GM21723 (cell line): ENCODE measurements around the gene TOP1.
"Not testable (repeated sequence)": the region's sequence is repeated elsewhere in the genome, so short reads cannot be mapped to it uniquely, and the experiment has no call there.

Experiments
- ATAC-seq: cut with Tn5 transposase; IDR thresholded peaks from one replicate; pipeline ENCODE4 v1.9.1; 2021; ENCODE audit warnings: mild to moderate bottlenecking, moderate library complexity; ENCODE audit not compliant: unreplicated experiment

TOP1 gene

DNA sequence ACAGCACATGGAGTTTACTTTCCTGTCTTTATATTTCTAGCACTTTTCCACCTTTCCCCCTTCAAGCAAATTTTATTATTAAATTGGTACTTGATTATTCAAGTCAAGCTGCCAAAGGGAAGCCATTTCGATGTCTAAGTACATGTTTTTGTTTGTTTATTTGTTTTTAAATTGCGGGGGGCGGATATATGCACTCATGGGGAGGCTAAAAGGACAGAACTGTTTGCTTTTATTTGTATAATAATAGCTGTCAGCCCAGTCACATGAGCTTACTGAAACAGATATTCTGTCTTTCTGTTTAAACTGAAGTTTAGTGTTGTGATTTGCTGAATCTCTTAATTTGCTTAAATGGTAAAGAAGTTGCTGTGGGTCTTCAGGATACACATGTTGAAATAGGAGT is 59.2 kb downstream of the TOP1 start:
- no peak for ATAC-seq

GRCh38 chr20:41089555-41089954 is 60.9 kb downstream of the TOP1 start:
- ATAC-seq = no peak

DNA sequence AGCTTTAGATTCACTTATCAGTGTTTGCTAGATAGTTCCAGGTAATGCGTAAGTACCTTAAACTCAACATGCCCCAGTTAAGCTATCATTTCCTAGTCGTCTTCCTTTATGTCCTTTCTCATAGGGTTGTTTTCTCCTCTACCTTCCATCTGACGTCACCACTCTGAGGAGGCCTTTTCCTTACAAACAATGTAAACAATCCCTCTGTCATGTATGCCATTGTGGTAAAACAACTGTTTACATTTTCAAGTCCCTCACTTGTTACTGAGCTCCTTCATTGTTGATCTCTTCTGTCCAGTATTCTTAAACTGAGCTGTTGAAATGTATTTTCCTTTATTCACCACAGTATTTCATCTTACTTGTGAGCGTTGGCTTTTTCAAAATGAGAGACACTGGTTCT is 63.3 kb downstream of the TOP1 start:
- ATAC-seq = no peak

DNA sequence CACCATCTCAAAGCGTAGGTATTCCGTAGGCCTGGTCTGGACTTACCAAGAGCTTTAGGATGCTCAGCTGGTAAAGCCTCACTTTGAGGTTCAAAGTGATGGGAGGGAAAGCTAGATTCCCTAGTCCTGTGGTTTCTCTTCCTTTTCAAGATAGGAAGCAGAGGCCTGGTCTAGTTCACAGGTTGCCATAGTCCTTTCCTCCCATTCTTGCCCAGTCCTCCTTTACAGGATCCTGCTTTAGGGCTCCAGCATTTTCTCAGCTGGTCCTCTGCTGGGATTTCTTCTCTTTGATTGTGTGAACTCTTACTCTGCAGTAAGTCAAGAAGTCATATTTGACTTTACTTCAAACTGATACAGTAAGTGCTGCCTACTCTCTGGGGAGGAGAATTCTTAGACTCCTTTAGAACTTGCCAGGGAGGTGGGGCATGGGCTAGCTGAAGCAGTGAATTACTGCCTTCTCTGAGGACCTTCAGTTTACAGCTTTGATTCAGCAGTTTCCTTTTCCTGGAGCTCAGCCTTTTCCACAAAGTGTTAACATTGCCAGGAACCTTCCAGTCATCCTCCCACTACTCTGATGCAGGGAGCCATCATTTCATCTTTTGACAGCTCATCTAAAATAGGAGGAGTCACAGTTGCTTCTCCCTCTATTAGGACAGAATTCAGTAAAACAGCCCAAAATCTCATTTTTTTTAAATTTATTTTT is 65.9 kb downstream of the TOP1 start:
- ATAC-seq = no peak

DNA sequence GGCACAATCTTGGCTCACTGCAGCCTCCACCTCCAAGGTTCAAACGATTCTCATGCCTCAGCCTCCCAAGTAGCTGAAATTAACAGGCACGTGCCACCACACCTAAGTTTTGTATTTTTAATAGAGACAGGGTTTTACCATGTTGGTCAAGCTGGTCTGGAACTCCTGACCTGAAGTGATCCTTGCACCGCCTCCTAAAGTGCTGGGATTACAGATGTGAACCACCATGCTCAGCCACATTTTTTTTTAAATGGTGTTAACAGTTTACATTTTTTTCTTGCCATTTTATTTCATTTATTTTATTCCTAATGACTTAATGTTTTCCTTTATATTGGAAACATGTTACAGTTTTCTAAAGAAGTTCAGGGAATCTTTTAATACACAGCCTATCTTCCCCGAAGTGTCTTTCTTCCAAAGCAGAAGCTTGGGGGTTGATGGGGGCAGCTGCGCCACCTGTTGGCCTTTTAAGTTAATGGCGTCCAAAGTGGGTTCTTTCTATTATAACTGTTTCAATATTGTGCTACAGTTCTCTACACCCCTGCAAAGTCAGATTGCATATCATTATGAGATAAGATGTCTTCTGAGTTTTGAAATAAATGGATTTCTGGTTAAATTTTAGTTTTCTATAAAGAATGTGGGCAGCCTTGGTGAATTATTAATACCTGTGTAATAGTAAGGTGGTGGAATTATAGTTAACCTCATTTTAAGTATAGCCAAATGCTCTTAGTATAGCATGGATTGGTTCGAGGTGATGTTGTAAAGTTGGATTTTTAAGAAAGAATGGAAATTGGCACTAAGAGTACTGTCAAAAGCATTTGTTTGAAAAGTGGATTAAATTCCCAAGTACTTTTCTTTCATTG is 66.7 kb downstream of the TOP1 start:
- ATAC-seq = peak; percentile 59

GRCh38 chr20:41098703-41099250 is 70.2 kb downstream of the TOP1 start:
- no peak for ATAC-seq

GRCh38 chr20:41100001-41100480 is 71.4 kb downstream of the TOP1 start:
- no peak for ATAC-seq

DNA sequence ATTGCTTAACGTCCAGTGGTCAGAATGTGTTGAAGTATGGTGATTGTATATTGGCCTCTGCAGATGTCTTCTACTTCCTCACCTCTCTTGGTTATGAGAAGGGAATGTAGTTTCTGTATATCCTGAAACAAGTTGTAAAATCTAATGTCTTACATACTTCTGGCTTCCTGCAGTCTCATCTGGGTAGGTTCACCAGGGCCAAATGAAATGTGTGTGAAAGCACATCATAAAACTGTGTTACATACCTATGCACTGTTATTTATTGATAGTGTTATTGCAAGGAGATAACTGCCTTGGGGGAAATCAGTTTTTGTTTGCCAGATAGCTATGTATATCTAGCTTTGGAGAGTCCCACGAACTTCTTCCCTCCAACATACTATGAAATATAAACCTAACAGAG is 73.0 kb downstream of the TOP1 start:
- ATAC-seq = no peak

GRCh38 chr20:41108531-41108930 is 79.9 kb downstream of the TOP1 start:
- no peak for ATAC-seq

- ATAC-seq = no peak
Observed at GRCh38 chr20:41110012-41110411, 81.4 kb downstream of the TOP1 start.

DNA sequence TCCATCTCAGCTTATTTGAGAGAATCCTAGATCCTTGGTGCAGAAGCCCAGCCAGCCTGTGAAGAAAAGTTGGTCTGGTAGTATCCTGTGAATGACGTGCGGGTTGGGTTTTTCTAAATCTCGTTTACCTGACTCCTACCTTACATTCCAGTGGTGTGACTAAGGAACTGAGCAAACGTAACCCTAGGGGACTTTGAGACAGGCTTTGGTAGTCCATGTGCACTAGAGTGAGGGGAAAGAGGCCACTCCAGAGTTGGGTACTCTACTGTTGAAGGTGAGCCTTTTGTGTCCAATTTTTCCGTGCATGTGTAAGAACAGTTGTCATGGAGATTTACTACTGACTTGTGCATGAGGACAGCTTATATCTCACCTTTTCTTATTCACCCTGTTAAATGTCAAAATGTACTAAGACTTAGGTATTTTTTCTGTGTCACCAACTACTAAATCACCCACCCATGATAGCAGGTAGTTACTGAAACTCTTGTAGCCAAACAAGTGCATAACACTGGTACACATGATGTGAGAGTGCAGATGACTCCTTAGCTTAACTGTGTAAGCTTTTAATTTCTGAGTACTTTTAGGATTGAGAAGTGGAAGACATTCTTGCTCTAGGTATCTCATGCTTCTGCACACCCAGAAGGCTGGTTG is 82.4 kb downstream of the TOP1 start:
- no peak for ATAC-seq

- no peak for ATAC-seq
Observed at GRCh38 chr20:41111578-41111951, 82.9 kb downstream of the TOP1 start.

- no peak for ATAC-seq
Observed at GRCh38 chr20:41116282-41116956, 87.8 kb downstream of the TOP1 start.

- ATAC-seq = not testable (repeated sequence)
Observed at GRCh38 chr20:41118159-41118558, 89.5 kb downstream of the TOP1 start.

DNA sequence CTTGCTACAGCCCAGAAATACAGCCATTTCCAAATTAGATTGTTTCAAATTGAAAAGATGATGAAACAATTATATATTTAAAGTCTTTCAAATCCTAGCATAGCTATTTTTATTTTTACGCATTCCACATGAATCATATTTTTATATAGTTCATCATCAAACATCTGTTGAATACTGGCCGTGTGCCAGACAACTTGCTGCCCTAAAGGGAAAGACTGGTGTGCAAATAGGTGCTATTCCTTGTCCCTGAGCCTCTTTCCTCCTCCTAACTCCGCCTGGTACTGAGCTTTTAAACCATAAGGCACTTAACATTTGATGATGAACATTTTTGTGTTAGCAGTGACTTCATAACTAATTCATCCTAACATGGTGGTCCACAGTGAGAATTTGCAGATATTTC is 90.0 kb downstream of the TOP1 start:
- ATAC-seq = no peak

DNA sequence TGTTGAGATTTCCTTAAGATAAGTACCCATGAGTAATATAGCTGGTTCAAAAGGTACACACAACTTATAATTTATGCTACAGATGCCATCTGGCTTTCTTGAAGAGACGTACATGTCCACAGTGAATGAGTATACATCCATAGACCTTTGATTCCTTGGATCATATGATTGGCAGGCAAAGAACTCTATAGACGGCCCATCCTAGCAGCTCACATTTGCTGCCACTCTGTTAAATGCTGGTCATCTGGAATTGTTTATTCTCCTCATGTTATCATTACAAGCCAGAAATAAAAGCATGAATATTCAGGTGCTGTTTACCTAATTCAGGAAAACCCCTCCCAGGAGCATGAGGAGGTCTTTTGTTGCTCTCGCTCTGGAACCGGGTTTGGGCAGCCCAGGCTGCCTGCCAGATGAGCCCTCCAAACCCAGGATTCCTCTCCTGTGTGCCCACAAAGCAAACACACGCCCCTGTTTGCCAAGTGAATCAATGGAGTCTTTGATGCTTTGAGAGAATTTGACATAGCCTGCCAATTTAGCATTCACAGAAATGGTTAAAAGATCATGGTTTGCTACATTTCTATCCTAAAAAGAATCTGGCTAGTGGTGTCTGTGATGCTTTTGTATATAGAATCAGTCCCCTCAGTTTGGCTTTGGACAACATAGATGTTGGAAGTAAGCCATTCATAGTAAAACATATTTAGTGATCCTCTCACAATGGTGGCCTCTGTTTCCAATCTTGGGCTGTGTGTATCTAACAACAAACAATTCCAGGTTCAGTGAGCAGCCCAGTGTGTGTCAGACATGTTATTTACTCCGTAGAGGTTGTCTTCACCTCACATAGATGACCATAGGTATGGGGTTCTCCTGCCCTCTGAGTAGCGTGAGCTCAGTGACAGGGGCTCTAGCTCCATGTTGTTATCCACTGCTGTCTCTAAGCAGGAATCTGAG is 91.3 kb downstream of the TOP1 start:
- no peak for ATAC-seq

GRCh38 chr20:41121399-41121798 is 92.8 kb downstream of the TOP1 start:
- ATAC-seq = no peak

- no peak for ATAC-seq
Observed at GRCh38 chr20:41123631-41124030, 95.0 kb downstream of the TOP1 start.

DNA sequence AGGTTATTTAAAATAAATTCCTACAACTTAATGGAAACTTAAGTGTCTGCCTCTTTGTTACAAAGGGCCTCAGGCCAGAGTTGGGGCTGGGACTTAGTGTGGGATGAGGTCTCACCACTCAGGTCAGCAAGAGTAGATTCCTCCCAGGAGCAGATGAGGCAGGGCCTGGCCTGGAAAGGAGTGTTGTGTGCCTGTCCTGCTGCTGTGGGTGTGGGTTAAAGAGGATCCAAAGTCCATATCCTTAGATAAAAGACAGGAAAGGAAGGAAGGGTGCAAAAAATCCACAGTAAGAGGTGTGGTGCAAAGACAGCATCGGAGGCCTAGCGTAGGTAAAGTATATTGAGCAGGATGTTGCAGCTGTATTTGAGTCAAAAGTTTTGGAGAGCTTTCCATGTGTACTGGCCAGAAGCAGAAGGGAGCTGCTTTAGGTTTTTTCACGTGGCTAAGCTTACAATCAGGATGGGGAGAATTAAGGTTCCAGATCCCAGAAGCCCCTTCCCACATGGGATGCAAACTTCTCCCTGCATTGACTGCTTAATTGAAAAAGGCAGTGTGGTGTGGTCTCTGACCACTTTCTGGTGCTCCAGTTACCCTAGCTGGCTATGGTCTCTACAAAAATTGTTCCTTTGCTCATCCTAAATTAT is 96.0 kb downstream of the TOP1 start:
- no peak for ATAC-seq
